GM12865 (cell line): ENCODE results near the gene KLHL42.
A peak's percentile ranks its signal among the peaks of the same experiment; 100 is the strongest.
"Not testable (repeated sequence)": the region's sequence is repeated elsewhere in the genome, so short reads cannot be mapped to it uniquely, and the experiment has no call there.

Experiments
- DNase-seq: peaks from one replicate; pipeline ENCODE4 v3.0.0; 2010; ENCODE audit warnings: low read depth
- H3K4me3 ChIP-seq: 2 replicates; pipeline ENCODE4 v1.5.1; 2011; ENCODE audit warnings: mild to moderate bottlenecking, low read depth, low read length, control low read depth
- TF ChIP-seq, protein P1 (sequence below): IDR thresholded peaks from 2 replicates; pipeline ENCODE4 v1.5.1; 2011; ENCODE audit warnings: low read length, control low read depth, low read depth, inconsistent platforms; ENCODE audit not compliant: insufficient read depth; ENCODE audit errors: missing control alignments

Gene KLHL42, protein sequence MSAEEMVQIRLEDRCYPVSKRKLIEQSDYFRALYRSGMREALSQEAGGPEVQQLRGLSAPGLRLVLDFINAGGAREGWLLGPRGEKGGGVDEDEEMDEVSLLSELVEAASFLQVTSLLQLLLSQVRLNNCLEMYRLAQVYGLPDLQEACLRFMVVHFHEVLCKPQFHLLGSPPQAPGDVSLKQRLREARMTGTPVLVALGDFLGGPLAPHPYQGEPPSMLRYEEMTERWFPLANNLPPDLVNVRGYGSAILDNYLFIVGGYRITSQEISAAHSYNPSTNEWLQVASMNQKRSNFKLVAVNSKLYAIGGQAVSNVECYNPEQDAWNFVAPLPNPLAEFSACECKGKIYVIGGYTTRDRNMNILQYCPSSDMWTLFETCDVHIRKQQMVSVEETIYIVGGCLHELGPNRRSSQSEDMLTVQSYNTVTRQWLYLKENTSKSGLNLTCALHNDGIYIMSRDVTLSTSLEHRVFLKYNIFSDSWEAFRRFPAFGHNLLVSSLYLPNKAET

GRCh38 chr12:27779920-27780611 is at the start of gene KLHL42, which contains the start of gene MANSC4:
Gene KLHL42, plus strand, starts transcription at chr12:27780233. Its CDS starts 98 bp downstream, at chr12:27780331.
Gene MANSC4, minus strand, starts transcription at chr12:27780236. Its CDS starts 8,960 bp downstream, at chr12:27771276.
- TF ChIP-seq, protein P1, sequence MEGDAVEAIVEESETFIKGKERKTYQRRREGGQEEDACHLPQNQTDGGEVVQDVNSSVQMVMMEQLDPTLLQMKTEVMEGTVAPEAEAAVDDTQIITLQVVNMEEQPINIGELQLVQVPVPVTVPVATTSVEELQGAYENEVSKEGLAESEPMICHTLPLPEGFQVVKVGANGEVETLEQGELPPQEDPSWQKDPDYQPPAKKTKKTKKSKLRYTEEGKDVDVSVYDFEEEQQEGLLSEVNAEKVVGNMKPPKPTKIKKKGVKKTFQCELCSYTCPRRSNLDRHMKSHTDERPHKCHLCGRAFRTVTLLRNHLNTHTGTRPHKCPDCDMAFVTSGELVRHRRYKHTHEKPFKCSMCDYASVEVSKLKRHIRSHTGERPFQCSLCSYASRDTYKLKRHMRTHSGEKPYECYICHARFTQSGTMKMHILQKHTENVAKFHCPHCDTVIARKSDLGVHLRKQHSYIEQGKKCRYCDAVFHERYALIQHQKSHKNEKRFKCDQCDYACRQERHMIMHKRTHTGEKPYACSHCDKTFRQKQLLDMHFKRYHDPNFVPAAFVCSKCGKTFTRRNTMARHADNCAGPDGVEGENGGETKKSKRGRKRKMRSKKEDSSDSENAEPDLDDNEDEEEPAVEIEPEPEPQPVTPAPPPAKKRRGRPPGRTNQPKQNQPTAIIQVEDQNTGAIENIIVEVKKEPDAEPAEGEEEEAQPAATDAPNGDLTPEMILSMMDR: peak; percentile 20
- H3K4me3 ChIP-seq: peak within 1 kb of the TSS; percentile 94
- peak; percentile 84 for DNase-seq

DNA sequence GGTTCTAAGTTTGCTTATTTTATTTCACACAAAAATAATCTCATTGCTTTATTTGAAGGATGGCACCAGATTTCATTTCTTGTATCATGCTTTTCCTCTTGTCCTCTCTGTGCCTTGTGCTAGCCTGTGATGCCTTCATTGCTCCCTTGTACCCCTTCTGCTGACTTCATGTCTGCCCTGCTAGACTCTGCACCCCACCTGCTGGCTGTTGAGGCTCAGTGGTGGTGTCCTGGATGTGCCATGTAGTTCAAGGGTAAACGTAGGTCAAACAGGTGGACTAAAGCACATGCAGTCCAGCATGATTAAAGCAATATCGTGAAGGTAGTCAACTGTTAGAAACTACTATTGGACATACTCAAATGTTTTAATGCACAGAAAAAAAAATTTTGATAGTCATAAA is 47.8 kb upstream of the KLHL42 start:
- no peak overlapping the region for H3K4me3 ChIP-seq
- TF ChIP-seq, protein P1: peak; percentile 35
- DNase-seq: peak; percentile 37

GRCh38 chr12:27733052-27733656 is 46.9 kb upstream of the KLHL42 start:
- TF ChIP-seq, protein P1: peak; percentile 74
- no peak overlapping the region for H3K4me3 ChIP-seq
- DNase-seq: peak; percentile 56

DNA sequence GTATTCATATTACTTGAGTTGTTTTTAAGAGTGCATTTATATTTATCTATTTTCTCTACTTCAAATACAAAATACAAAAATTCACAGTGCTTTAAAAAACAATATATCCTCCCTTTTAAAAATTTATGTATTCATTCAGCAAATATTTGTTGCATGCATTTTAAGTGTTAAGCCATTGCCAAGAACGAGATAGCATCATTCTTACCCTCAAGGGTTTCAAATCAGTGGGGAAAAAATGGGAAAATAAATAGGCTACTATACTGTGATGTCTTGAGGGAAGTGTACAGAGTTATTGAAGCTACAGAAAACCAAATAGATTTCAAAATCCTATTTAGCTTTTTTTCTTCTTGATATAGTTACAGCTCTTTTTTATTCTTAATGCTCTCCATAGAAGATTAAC is 46.2 kb upstream of the KLHL42 start:
- TF ChIP-seq, protein P1: no peak
- H3K4me3 ChIP-seq: no peak overlapping the region
- DNase-seq: no peak

GRCh38 chr12:27734321-27734720 is 45.7 kb upstream of the KLHL42 start:
- DNase-seq, H3K4me3 ChIP-seq: not testable (repeated sequence)

DNA sequence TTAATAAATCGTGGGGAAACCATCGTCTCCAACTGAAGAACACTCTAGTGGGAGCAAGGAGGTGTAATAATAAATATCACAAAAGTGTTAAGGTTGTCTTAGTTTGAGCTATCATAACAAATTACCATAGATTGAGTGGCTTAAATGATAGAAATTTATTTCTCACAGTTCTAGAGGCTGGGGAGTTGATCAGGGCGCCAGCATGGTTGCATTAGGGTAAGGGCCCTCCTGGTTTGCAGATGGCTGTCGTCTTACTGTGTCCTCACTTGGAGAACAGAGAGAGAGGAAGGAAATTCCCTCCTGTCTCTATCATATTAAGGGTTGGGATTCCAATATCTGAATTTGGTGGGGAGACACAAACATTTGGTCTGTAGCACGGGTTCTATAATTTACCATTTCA is 36.4 kb upstream of the KLHL42 start:
- TF ChIP-seq, protein P1: no peak
- no peak for DNase-seq
- H3K4me3 ChIP-seq: no peak overlapping the region

GRCh38 chr12:27745734-27746133 is 34.3 kb upstream of the KLHL42 start:
- not testable (repeated sequence) for H3K4me3 ChIP-seq, DNase-seq
